Suprapubic skin (tissue), 4 donors: ENCODE measurements around the gene BCAS1.

ENCODE experiments used
- EP300 ChIP-seq: sonication (generic); formaldehyde crosslinking; IDR thresholded peaks from one replicate; pipeline ENCODE4 v1.6.1; 2017; ENCODE audit warnings: antibody characterized with exemption
- POLR2AphosphoS5 ChIP-seq, 3 donors: sonication (generic); formaldehyde crosslinking; IDR thresholded peaks; one replicate each; pipeline ENCODE4 v1.6.1; 2017; ENCODE audit warnings: antibody characterized with exemption in 3 of 3
- TF ChIP-seq, protein P1 (sequence below), 2 donors: fragments of 200-600 bp in 1 of 2; fragments of 450-650 bp in 1 of 2; sonication (generic) in 1 of 2; IDR thresholded peaks; one replicate each; pipeline ENCODE4 v1.5.1; 2016 to 2019; ENCODE audit warnings: antibody characterized with exemption in 2 of 2, mild to moderate bottlenecking in 1 of 2, moderate library complexity in 1 of 2

DNA sequence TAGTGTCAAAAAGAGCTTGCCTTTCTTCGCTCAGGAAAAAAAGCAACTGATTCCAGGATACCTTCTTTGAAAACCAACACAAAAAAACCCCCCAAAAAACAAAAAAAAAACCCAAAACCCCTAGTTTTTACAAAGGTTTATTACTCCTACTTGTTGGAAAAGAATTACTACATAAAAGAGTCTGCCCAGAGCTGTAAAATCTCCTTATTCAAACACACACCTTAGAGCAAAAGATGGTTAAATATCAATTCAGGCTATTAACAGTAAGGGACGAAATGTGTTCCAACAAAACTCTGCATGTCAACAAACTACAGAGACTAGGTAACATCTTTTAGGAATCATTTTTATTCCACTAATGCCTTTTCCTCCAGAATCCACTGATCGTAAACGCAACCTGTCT, 42.7 kb downstream of the BCAS1 start:
- TF ChIP-seq EP300 (no peak), POLR2AphosphoS5 (IDR thresholded peaks at IDR 0.05) (no peak)
- TF ChIP-seq, protein P1, sequence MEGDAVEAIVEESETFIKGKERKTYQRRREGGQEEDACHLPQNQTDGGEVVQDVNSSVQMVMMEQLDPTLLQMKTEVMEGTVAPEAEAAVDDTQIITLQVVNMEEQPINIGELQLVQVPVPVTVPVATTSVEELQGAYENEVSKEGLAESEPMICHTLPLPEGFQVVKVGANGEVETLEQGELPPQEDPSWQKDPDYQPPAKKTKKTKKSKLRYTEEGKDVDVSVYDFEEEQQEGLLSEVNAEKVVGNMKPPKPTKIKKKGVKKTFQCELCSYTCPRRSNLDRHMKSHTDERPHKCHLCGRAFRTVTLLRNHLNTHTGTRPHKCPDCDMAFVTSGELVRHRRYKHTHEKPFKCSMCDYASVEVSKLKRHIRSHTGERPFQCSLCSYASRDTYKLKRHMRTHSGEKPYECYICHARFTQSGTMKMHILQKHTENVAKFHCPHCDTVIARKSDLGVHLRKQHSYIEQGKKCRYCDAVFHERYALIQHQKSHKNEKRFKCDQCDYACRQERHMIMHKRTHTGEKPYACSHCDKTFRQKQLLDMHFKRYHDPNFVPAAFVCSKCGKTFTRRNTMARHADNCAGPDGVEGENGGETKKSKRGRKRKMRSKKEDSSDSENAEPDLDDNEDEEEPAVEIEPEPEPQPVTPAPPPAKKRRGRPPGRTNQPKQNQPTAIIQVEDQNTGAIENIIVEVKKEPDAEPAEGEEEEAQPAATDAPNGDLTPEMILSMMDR (IDR thresholded peaks at IDR 0.05), result no peak
